SKM-1 treated with dmso at 0.1 percent for 144 hours (cell line): ENCODE measurements around the gene TEX51.

Source experiments
- DNase-seq: peaks from one replicate; lab custom pipeline; 2025; ENCODE audit not compliant: unreplicated experiment; lab: John Stamatoyannopoulos, UW

Gene TEX51

GRCh38 chr2:126912201-126912600 is 13.5 kb downstream of the TEX51 start:
- no peak for DNase-seq

GRCh38 chr2:126913329-126913728 is 14.6 kb downstream of the TEX51 start:
- DNase-seq: no peak

GRCh38 chr2:126913881-126914615 is 15.4 kb downstream of the TEX51 start:
- no peak for DNase-seq

GRCh38 chr2:126914811-126915500 is 16.3 kb downstream of the TEX51 start:
- no peak for DNase-seq

- DNase-seq: no peak
Measured at GRCh38 chr2:126915903-126916302, 17.2 kb downstream of the TEX51 start.

GRCh38 chr2:126916744-126917143 is 18.1 kb downstream of the TEX51 start:
- no peak for DNase-seq

- no peak for DNase-seq
Measured at GRCh38 chr2:126921066-126921465, 22.4 kb downstream of the TEX51 start.

GRCh38 chr2:126930970-126931590 is 32.4 kb downstream of the TEX51 start:
- no peak for DNase-seq

GRCh38 chr2:126932529-126932928 is 33.8 kb downstream of the TEX51 start:
- no peak for DNase-seq

- DNase-seq: no peak
Measured at GRCh38 chr2:126932966-126933710, 34.4 kb downstream of the TEX51 start.

GRCh38 chr2:126933711-126934091 is 35.0 kb downstream of the TEX51 start:
- no peak for DNase-seq

GRCh38 chr2:126934809-126935208 is 36.1 kb downstream of the TEX51 start:
- DNase-seq: no peak

GRCh38 chr2:126935774-126936173 is 37.1 kb downstream of the TEX51 start:
- no peak for DNase-seq

- DNase-seq: no peak
Measured at GRCh38 chr2:126936219-126936723, 37.6 kb downstream of the TEX51 start.

GRCh38 chr2:126940331-126940730 is 41.6 kb downstream of the TEX51 start:
- DNase-seq: no peak

- DNase-seq: no peak
Measured at GRCh38 chr2:126942427-126943203, 43.9 kb downstream of the TEX51 start.

GRCh38 chr2:126943612-126944348 is 45.1 kb downstream of the TEX51 start:
- no peak for DNase-seq

GRCh38 chr2:126945118-126945517 is 46.4 kb downstream of the TEX51 start:
- no peak for DNase-seq

GRCh38 chr2:126946318-126947102 is 47.8 kb downstream of the TEX51 start:
- DNase-seq: no peak
